Panc1 (cell line): Measurements from ENCODE around the gene LLGL1.

Source experiments
- CTCF ChIP-seq: fragments of 450-650 bp; IDR thresholded peaks from 2 replicates; pipeline ENCODE4 v1.5.1; 2017; ENCODE audit warnings: mild to moderate bottlenecking
- POLR2AphosphoS5 ChIP-seq: IDR thresholded peaks from 2 replicates; pipeline ENCODE4 v1.6.1; 2012; ENCODE audit warnings: mild to moderate bottlenecking, low read depth, low read length, moderate library complexity
- TF ChIP-seq, protein P1 (sequence below), 2 experiments: IDR thresholded peaks; 2 replicates each; pipeline ENCODE4 v1.6.1; 2011 to 2012; ENCODE audit warnings: low read depth in 2 of 2, control low read depth in 1 of 2, low read length in 1 of 2, mild to moderate bottlenecking in 1 of 2, moderate library complexity in 1 of 2; ENCODE audit not compliant: insufficient read depth in 1 of 2

- TF ChIP-seq CTCF (no peak), POLR2AphosphoS5 (no peak)
- TF ChIP-seq, protein P1, sequence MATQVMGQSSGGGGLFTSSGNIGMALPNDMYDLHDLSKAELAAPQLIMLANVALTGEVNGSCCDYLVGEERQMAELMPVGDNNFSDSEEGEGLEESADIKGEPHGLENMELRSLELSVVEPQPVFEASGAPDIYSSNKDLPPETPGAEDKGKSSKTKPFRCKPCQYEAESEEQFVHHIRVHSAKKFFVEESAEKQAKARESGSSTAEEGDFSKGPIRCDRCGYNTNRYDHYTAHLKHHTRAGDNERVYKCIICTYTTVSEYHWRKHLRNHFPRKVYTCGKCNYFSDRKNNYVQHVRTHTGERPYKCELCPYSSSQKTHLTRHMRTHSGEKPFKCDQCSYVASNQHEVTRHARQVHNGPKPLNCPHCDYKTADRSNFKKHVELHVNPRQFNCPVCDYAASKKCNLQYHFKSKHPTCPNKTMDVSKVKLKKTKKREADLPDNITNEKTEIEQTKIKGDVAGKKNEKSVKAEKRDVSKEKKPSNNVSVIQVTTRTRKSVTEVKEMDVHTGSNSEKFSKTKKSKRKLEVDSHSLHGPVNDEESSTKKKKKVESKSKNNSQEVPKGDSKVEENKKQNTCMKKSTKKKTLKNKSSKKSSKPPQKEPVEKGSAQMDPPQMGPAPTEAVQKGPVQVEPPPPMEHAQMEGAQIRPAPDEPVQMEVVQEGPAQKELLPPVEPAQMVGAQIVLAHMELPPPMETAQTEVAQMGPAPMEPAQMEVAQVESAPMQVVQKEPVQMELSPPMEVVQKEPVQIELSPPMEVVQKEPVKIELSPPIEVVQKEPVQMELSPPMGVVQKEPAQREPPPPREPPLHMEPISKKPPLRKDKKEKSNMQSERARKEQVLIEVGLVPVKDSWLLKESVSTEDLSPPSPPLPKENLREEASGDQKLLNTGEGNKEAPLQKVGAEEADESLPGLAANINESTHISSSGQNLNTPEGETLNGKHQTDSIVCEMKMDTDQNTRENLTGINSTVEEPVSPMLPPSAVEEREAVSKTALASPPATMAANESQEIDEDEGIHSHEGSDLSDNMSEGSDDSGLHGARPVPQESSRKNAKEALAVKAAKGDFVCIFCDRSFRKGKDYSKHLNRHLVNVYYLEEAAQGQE (IDR thresholded peaks at IDR 0.05; ENCODE audit: insufficient read depth in 1 of 2, low read depth in 2 of 2, low read length in 1 of 2) = no peak
Observed at GRCh38 chr17:18233803-18234518, 8.5 kb downstream of the LLGL1 start.
